ENCODE data around the gene MAPK12.

The MAPK12 gene

GRCh38 chr22:50250555-50251476, 10.7 kb downstream of the MAPK12 start, which contains the start of gene HDAC10:
TSS of gene HDAC10 (minus strand) at chr22:50251265. CDS start at chr22:50251032, 233 bp downstream.
- DNase-seq, result peak; percentile 83

GRCh38 chr22:50250249-50250554, 11.3 kb downstream of the MAPK12 start:
- DNase-seq, result no peak

GRCh38 chr22:50249341-50250248, 11.9 kb downstream of the MAPK12 start:
- no peak for DNase-seq

- DNase-seq, result no peak
Measured at GRCh38 chr22:50248196-50249081, 13.0 kb downstream of the MAPK12 start.

GRCh38 chr22:50247748-50248147, 13.7 kb downstream of the MAPK12 start:
- peak; percentile 84 for DNase-seq

- DNase-seq, result no peak
Measured at GRCh38 chr22:50246242-50247175, 15.0 kb downstream of the MAPK12 start.

GRCh38 chr22:50245214-50246072, 16.0 kb downstream of the MAPK12 start:
- no peak for DNase-seq

- peak; percentile 91 for DNase-seq
Measured at GRCh38 chr22:50244420-50245213, 16.9 kb downstream of the MAPK12 start, which contains the start of gene TUBGCP6. TSS of gene TUBGCP6 (minus strand) at chr22:50245023. CDS start at chr22:50244459, 564 bp downstream.

- peak; percentile 23 for DNase-seq
Measured at GRCh38 chr22:50243685-50244419, 17.6 kb downstream of the MAPK12 start.

GRCh38 chr22:50242406-50242949, 19.0 kb downstream of the MAPK12 start:
- DNase-seq, result no peak

GRCh38 chr22:50238755-50239154, 22.7 kb downstream of the MAPK12 start:
- DNase-seq, result no peak

GRCh38 chr22:50236731-50237409, 24.6 kb downstream of the MAPK12 start:
- DNase-seq, result no peak

GRCh38 chr22:50233223-50233622, 28.3 kb downstream of the MAPK12 start:
- no peak for DNase-seq

GRCh38 chr22:50232481-50233151, 28.9 kb downstream of the MAPK12 start:
- no peak for DNase-seq

- DNase-seq, result no peak
Measured at GRCh38 chr22:50229370-50229769, 32.1 kb downstream of the MAPK12 start.

GRCh38 chr22:50228366-50228765, 33.1 kb downstream of the MAPK12 start:
- no peak for DNase-seq

- no peak for DNase-seq
Measured at GRCh38 chr22:50227579-50228215, 33.8 kb downstream of the MAPK12 start.
